ENCODE data around the gene PDE11A.

DNA sequence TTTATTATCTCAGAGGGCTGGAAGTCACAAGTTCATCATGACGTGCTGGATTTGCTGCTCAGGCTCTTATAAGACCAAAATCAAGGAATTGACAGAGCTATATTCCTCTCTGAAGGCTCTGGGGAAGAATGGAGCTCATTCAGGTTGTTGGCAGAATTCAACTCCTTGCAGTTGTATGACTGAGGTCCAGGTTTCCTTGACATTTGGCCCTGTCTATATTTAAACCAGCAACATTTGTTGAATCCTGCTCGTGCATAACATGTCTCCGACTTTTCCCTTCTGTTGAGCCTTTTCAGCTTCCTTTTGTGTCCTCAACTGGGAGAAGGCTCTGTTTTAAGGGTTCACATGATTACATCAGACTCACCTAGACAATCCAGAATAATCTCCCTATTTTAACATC lies 203.4 kb downstream of the PDE11A start:
- no peak for TF ChIP-seq POLR2AphosphoS5 (IDR thresholded peaks at IDR 0.05; ENCODE audit: low read depth, low read length)
- no peak for TF ChIP-seq POLR2A (IDR thresholded peaks at IDR 0.05; ENCODE audit: low read depth, low read length)
- no peak for TF ChIP-seq PAX5 (IDR thresholded peaks at IDR 0.05; ENCODE audit: insufficient read depth, low read length, severe bottlenecking)
